Lower lobe of right lung (tissue), 2 donors: ENCODE measurements around the gene SEC24D. TPM values are rescaled to one million over a fixed set of nuclear protein-coding genes. Genes with fewer than 3 reads are reported as not detected.
"Not testable (repeated sequence)": the region's sequence is repeated elsewhere in the genome, so short reads cannot be mapped to it uniquely, and the experiment has no call there.

Experiments used
- ATAC-seq, 2 donors: fragments of 200-7000 bp; cut with Tn5 transposase; one replicate each; pipeline ENCODE4 v1.9.1; 2020 to 2022; ENCODE audit warnings: mild to moderate bottlenecking in 2 of 2, moderate library complexity in 2 of 2
- DNase-seq: peaks from one replicate; pipeline ENCODE4 v3.0.0-alpha.2; 2020
- H3K27ac ChIP-seq: fragments of 200-600 bp; one replicate; pipeline ENCODE4 v1.8.0; 2022
- H3K27me3 ChIP-seq: fragments of 200-600 bp; one replicate; pipeline ENCODE4 v1.8.0; 2022; ENCODE audit warnings: low read depth
- H3K36me3 ChIP-seq: fragments of 200-600 bp; one replicate; pipeline ENCODE4 v1.8.0; 2022; ENCODE audit warnings: mild to moderate bottlenecking
- H3K4me1 ChIP-seq: fragments of 200-600 bp; one replicate; pipeline ENCODE4 v1.8.0; 2022
- H3K4me3 ChIP-seq: fragments of 200-600 bp; one replicate; pipeline ENCODE4 v1.8.0; 2022; ENCODE audit warnings: mild to moderate bottlenecking
- H3K9me3 ChIP-seq: fragments of 200-600 bp; one replicate; pipeline ENCODE4 v1.8.0; 2022
- intact Hi-C: fragments of 100-400 bp; cut with DNase I; formaldehyde crosslinking; loops from one replicate; pipeline ENCODE4 v1.11.0; 2022
- total RNA-seq: library from RNA; stranded (reverse); fragmentation: NEBNext Ultra II Directional; extraction: Animal tissue kit (Norgen Biotek cat#: 25700); gene quantifications from one replicate; pipeline ENCODE4 v1.2.1, GENCODE V29; 2021
- TF ChIP-seq, protein P1 (sequence below): fragments of 200-600 bp; IDR thresholded peaks from one replicate; pipeline ENCODE4 v1.8.0; 2022; ENCODE audit warnings: antibody characterized with exemption, mild to moderate bottlenecking
- donor health status: DM: no; HTN: yes; CAD: no; lungs with severe emphysema.

Gene SEC24D
- total RNA-seq, 1 donor from 2014 or later: 45.7 TPM

DNA sequence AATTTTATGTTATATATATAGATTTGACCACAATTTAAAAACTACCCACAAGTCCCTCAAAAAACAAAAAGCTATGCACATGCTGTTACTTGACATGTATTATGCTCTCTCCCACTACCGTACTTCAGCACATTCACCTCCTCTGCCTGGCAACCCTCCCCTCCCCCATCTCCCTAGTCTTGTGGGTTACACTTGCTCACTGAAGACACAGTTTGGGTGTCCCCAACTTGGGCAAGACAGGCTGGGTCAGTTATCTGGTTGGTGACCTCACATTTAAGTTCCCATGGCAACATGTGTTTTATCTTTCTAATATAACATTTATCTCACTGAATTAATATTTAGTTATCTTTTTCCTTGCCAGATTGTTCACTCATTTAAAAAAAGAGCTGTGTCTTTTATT, 32.7 kb downstream of the SEC24D start:
- no peak overlapping the region for H3K4me3 ChIP-seq
- no peak overlapping the region for H3K27ac ChIP-seq
- TF ChIP-seq, protein P1, sequence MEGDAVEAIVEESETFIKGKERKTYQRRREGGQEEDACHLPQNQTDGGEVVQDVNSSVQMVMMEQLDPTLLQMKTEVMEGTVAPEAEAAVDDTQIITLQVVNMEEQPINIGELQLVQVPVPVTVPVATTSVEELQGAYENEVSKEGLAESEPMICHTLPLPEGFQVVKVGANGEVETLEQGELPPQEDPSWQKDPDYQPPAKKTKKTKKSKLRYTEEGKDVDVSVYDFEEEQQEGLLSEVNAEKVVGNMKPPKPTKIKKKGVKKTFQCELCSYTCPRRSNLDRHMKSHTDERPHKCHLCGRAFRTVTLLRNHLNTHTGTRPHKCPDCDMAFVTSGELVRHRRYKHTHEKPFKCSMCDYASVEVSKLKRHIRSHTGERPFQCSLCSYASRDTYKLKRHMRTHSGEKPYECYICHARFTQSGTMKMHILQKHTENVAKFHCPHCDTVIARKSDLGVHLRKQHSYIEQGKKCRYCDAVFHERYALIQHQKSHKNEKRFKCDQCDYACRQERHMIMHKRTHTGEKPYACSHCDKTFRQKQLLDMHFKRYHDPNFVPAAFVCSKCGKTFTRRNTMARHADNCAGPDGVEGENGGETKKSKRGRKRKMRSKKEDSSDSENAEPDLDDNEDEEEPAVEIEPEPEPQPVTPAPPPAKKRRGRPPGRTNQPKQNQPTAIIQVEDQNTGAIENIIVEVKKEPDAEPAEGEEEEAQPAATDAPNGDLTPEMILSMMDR: no peak
- H3K36me3 ChIP-seq: peaks cover 98% of the 10 kb centered on the region
- H3K4me1 ChIP-seq: no peaks in the 10 kb centered on the region
- intact Hi-C loops: no loop called here
- no peaks in the 10 kb centered on the region for H3K9me3 ChIP-seq
- H3K27me3 ChIP-seq: no peaks in the 10 kb centered on the region
- ATAC-seq: no peak
- DNase-seq: no peak

DNA sequence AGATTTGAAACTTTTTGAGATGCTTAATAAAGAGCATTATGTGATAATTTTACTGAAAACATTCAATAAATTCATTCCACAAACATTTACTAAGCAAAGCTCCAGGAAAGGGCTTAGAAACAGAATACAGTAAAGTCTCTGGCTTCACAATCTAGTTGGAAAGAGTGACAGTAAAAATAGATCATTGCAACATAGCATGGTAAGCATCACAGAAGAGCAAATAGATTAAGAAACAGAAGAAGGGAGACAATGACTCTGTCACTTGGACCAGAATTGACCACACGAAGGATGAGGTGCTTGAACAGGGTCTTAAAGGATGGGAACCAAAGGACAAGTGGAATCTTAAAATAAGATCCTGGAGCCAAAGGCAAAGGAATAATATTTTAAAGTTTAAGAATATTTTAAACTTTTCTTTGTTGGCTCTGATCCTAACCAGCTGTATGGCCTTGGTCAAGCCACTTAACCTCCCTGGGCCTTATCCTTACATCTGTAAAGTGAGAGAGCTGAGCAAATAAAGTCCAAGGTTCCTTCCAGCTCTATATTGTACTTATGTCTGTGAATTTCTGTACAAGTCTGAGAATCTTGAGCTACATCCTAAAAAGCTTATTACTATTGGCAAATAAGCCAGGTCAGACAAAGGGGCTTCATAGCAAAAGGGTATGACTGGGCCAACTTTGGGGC, 33.9 kb downstream of the SEC24D start:
- Histone ChIP-seq H3K36me3 (peaks cover 98% of the 10 kb centered on the region), H3K27ac (no peak overlapping the region), H3K27me3 (no peaks in the 10 kb centered on the region), H3K4me3 (no peak overlapping the region), H3K9me3 (no peaks in the 10 kb centered on the region), H3K4me1 (no peaks in the 10 kb centered on the region)
- no peak for DNase-seq
- TF ChIP-seq, protein P1: no peak
- ATAC-seq: no peak
- intact Hi-C loops: no loop called here

GRCh38 chr4:118799231-118799942, 36.5 kb downstream of the SEC24D start:
- peaks cover 97% of the 10 kb centered on the region for H3K36me3 ChIP-seq
- H3K9me3 ChIP-seq: no peaks in the 10 kb centered on the region
- ATAC-seq (no peak), DNase-seq (no peak)
- no peaks in the 10 kb centered on the region for H3K27me3 ChIP-seq
- no peak overlapping the region for H3K27ac ChIP-seq
- intact Hi-C loops: no loop called here
- H3K4me1 ChIP-seq: no peaks in the 10 kb centered on the region
- TF ChIP-seq, protein P1: no peak
- H3K4me3 ChIP-seq: no peak overlapping the region

DNA sequence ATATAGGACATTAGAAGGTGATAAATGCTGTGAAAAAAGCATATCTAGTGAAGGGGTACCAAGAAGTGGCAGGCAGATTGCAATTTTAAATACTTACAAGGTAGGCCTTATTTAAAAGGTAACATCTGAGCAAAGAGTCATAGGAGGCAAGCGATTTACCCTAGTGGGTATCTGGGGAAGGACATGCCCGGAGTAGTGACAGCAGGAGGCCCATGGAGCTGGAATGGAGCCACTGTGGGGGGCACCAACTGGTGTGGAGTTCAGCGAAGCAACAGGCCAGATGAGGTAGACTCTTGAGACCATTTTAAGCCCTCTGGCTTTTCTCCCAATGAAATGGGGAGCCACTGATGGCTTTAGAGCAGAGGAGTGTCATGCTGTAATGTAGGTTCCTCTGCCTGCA, 37.3 kb downstream of the SEC24D start:
- no peak for DNase-seq
- no peak for ATAC-seq
- Histone ChIP-seq H3K27ac (no peak overlapping the region), H3K4me3 (no peak overlapping the region), H3K4me1 (no peaks in the 10 kb centered on the region), H3K9me3 (no peaks in the 10 kb centered on the region), H3K36me3 (peaks cover 92% of the 10 kb centered on the region), H3K27me3 (no peaks in the 10 kb centered on the region)
- TF ChIP-seq, protein P1: no peak
- intact Hi-C loops: no loop called here

DNA sequence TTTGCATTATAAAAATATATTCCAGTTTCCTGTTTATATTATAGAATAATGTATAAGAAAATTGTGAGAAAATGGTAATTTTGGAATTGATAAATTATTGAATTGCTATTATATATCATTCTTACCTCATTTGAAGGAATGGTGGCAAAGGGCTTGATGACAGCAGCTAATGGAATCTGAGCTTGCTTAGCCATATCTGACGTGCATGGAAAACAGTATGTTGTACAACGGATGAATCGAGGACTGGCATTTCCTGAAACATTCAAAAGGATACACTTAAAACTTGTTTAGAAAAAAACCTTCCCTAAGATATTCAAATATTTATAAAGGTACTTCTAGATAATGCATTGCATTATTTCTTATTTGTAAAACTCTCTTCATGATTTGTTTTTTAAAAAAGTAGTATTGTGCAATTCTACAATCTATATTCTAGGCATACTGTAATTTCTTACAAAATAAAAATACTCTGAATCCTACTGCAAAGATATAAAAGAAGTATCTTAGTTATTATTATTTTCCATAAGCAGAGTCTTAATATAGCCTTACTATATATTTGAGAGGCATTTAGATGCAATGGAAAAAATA, 38.3 kb downstream of the SEC24D start:
- peaks cover 81% of the 10 kb centered on the region for H3K36me3 ChIP-seq
- no peak overlapping the region for H3K27ac ChIP-seq
- H3K4me1 ChIP-seq: no peaks in the 10 kb centered on the region
- H3K9me3 ChIP-seq: no peaks in the 10 kb centered on the region
- DNase-seq (no peak), ATAC-seq (no peak)
- no peaks in the 10 kb centered on the region for H3K27me3 ChIP-seq
- intact Hi-C loops: no loop called here
- TF ChIP-seq, protein P1: no peak
- no peak overlapping the region for H3K4me3 ChIP-seq

GRCh38 chr4:118791690-118792446, 44.1 kb downstream of the SEC24D start:
- H3K27me3 ChIP-seq, DNase-seq, H3K9me3 ChIP-seq, H3K4me3 ChIP-seq, H3K27ac ChIP-seq, ATAC-seq, H3K4me1 ChIP-seq, intact Hi-C loops: not testable (repeated sequence)
- peaks cover 51% of the 10 kb centered on the region for H3K36me3 ChIP-seq
